Measurements from ENCODE around the gene SMAD3.

The SMAD3 gene

GRCh38 chr15:67116742-67117141, 51.3 kb downstream of the SMAD3 start:
- TF ChIP-seq GABPA (IDR thresholded peaks at IDR 0.05; ENCODE audit: low read depth) (no peak), CTCF (IDR thresholded peaks at IDR 0.05; ENCODE audit: insufficient read depth, low read length) (no peak)
- DNase-seq (ENCODE audit: low read depth in 1 of 2, low spot score in 1 of 2): no peak
- Histone ChIP-seq H3K4me3 (replicated peaks; ENCODE audit: insufficient read depth, low read length) (no peak overlapping the region), H3K27ac (replicated peaks) (no peak overlapping the region), H3K27me3 (ENCODE audit: insufficient read depth, poor library complexity, severe bottlenecking) (no peaks in the 10 kb centered on the region)

GRCh38 chr15:67117370-67117769, 52.0 kb downstream of the SMAD3 start:
- Histone ChIP-seq H3K4me3 (replicated peaks; ENCODE audit: insufficient read depth, low read length) (no peak overlapping the region), H3K27me3 (ENCODE audit: insufficient read depth, poor library complexity, severe bottlenecking) (no peaks in the 10 kb centered on the region), H3K27ac (replicated peaks) (no peak overlapping the region)
- DNase-seq (ENCODE audit: low read depth in 1 of 2, low spot score in 1 of 2): no peak
- TF ChIP-seq CTCF (IDR thresholded peaks at IDR 0.05; ENCODE audit: insufficient read depth, low read length) (no peak), SPI1 (IDR thresholded peaks at IDR 0.05; ENCODE audit: borderline replicate concordance, low read depth) (no peak), REST (IDR thresholded peaks at IDR 0.05; ENCODE audit: insufficient replicate concordance, low read depth) (no peak), POLR2AphosphoS5 (IDR thresholded peaks at IDR 0.05; ENCODE audit: low read depth) (no peak), GABPA (IDR thresholded peaks at IDR 0.05; ENCODE audit: low read depth) (no peak)

- no peak for TF ChIP-seq CTCF (IDR thresholded peaks at IDR 0.05; ENCODE audit: insufficient read depth, low read length)
- TF ChIP-seq SPI1 (IDR thresholded peaks at IDR 0.05; ENCODE audit: borderline replicate concordance, low read depth): no peak
- no peak for TF ChIP-seq GABPA (IDR thresholded peaks at IDR 0.05; ENCODE audit: low read depth)
- TF ChIP-seq POLR2AphosphoS5 (IDR thresholded peaks at IDR 0.05; ENCODE audit: low read depth): no peak
- TF ChIP-seq REST (IDR thresholded peaks at IDR 0.05; ENCODE audit: insufficient replicate concordance, low read depth): no peak
- no peak for DNase-seq (ENCODE audit: low read depth in 1 of 2, low spot score in 1 of 2)
- no peak overlapping the region for H3K4me3 ChIP-seq (replicated peaks; ENCODE audit: insufficient read depth, low read length)
- no peak overlapping the region for H3K27ac ChIP-seq (replicated peaks)
- H3K27me3 ChIP-seq (ENCODE audit: insufficient read depth, poor library complexity, severe bottlenecking): no peaks in the 10 kb centered on the region
These were observed 53.4 kb downstream of the SMAD3 start for GRCh38 chr15:67118808-67119207.

GRCh38 chr15:67119238-67119846, 53.9 kb downstream of the SMAD3 start:
- Histone ChIP-seq H3K27ac (replicated peaks) (no peak overlapping the region), H3K4me3 (replicated peaks; ENCODE audit: insufficient read depth, low read length) (no peak overlapping the region), H3K27me3 (ENCODE audit: insufficient read depth, poor library complexity, severe bottlenecking) (no peaks in the 10 kb centered on the region)
- TF ChIP-seq CTCF (IDR thresholded peaks at IDR 0.05; ENCODE audit: insufficient read depth, low read length) (no peak), POLR2AphosphoS5 (IDR thresholded peaks at IDR 0.05; ENCODE audit: low read depth) (no peak), REST (IDR thresholded peaks at IDR 0.05; ENCODE audit: insufficient replicate concordance, low read depth) (no peak), SPI1 (IDR thresholded peaks at IDR 0.05; ENCODE audit: borderline replicate concordance, low read depth) (no peak), GABPA (IDR thresholded peaks at IDR 0.05; ENCODE audit: low read depth) (no peak)
- no peak for DNase-seq (ENCODE audit: low read depth in 1 of 2, low spot score in 1 of 2)
